ENCODE data around the gene MXD3. TPM values are rescaled to one million over a fixed set of nuclear protein-coding genes. Genes with fewer than 3 reads are reported as not detected.
"Not testable (repeated sequence)": the region's sequence is repeated elsewhere in the genome, so short reads cannot be mapped to it uniquely, and the experiment has no call there.

MXD3 gene
- total RNA-seq, 1 experiment from 2014 or later = 53.3 TPM

DNA sequence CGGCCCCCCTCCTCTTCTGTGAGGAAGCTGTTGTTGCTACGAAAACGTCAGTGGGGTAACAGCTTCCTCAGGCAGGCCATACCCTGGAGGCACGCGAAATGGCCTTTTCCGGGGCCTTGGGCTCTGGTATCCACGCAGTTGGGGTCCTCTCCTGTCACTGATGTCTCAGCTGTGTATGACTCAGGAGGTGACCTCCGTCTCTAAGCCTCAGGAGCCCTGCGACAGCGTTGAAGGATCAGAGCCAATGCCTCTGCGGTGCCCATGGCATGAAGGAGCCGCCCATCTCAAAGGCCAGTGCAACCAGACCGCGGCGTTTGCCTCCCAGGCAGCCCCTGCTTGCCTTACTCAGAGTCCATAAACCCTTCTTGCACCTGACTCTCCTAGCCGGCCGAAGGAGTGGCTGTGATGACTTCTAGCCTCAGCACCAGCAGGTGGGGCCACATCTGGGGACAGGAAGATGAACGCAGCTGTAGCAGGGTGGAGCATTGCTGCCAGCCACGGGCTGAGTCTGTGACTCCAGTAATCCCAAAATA lies 1.0 kb upstream of the MXD3 start:
- no peaks in the 10 kb centered on the region for H3K9me3 ChIP-seq
- H3K36me3 ChIP-seq = peaks cover 43% of the 10 kb centered on the region
- no peaks in the 10 kb centered on the region for H3K27me3 ChIP-seq
- DNase-seq = peak; percentile 61
- peak overlapping the region; percentile 76 for H3K4me3 ChIP-seq

DNA sequence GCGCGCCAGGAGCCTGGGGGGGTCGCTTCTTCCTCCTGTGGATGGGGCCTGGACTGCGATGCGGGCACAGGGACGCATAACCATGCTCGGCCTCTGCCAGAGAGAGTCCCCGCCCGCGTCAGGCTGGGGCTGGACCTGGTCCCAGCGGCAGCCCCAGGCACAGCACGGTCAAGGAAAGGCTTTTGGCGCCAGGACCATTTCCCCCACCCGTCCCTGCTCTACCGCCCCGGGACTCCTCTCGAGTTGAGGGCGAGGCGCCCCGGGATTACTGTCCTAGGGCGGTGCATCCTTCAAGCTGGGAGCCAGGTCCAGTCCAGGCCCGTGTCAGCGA lies 341 bp downstream of the MXD3 start:
- Histone ChIP-seq H3K4me3 (peak overlapping the region; percentile 76), H3K9me3 (no peaks in the 10 kb centered on the region)
- DNase-seq = peak; percentile 68

DNA sequence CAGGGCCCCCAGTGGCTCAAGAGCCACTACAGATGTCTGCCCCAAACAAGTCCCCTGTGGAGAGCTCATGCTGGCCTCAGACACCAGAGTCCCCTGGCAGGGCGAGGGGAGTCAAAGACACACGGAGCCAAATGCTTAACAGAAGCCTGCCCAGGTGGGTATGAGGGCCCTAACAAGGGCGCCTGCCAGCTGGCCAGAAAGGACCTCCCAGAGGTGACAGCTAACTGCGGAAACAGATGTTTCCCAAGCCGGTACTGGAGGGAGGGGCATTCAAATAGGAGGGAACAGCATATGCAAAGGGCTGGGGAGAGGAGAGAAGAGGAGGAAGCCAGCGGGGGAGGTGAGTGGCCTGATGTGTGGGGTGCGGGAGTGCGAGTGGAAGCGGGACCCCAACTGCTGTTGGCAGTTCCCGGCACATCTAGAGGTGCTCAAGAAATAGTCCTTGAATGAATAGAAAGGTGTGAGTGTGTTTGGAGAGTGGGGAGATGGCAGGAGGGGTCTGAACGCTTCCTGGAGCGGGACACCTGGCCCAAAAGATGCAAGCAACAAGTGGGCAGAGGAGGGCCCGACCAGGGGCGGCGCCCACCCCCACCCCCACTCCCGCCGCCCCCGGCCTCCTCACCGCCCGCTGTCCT lies 824 bp downstream of the MXD3 start:
- H3K4me3 ChIP-seq = peak overlapping the region; percentile 76
- H3K27me3 ChIP-seq = no peaks in the 10 kb centered on the region
- H3K9me3 ChIP-seq = no peaks in the 10 kb centered on the region
- peaks cover 49% of the 10 kb centered on the region for H3K36me3 ChIP-seq
- no peak for DNase-seq

More for the DNA sequence above, 341 bp downstream of the MXD3 start:
- peaks cover 46% of the 10 kb centered on the region for H3K36me3 ChIP-seq
- no peaks in the 10 kb centered on the region for H3K27me3 ChIP-seq

- peaks cover 54% of the 10 kb centered on the region for H3K36me3 ChIP-seq
- H3K9me3 ChIP-seq = no peaks in the 10 kb centered on the region
- no peaks in the 10 kb centered on the region for H3K27me3 ChIP-seq
- no peak for DNase-seq
- peak overlapping the region; percentile 76 for H3K4me3 ChIP-seq
Observed at GRCh38 chr5:177310332-177310731, 1.4 kb downstream of the MXD3 start.

GRCh38 chr5:177309351-177310191 lies 2.1 kb downstream of the MXD3 start:
- DNase-seq = peak; percentile 76
- no peaks in the 10 kb centered on the region for H3K9me3 ChIP-seq
- H3K4me3 ChIP-seq = no peak overlapping the region; the same call in 1 of the 2 replicates
- H3K27me3 ChIP-seq = no peaks in the 10 kb centered on the region
- H3K36me3 ChIP-seq = peaks cover 62% of the 10 kb centered on the region

- H3K27me3 ChIP-seq = no peaks in the 10 kb centered on the region
- H3K9me3 ChIP-seq = no peaks in the 10 kb centered on the region
- no peak for DNase-seq
- no peak overlapping the region for H3K4me3 ChIP-seq
- peaks cover 70% of the 10 kb centered on the region for H3K36me3 ChIP-seq
Observed at GRCh38 chr5:177308740-177309139, 3.0 kb downstream of the MXD3 start.

- DNase-seq = no peak
- peaks cover 74% of the 10 kb centered on the region for H3K36me3 ChIP-seq
Observed at GRCh38 chr5:177307544-177308363, 3.9 kb downstream of the MXD3 start.

DNA sequence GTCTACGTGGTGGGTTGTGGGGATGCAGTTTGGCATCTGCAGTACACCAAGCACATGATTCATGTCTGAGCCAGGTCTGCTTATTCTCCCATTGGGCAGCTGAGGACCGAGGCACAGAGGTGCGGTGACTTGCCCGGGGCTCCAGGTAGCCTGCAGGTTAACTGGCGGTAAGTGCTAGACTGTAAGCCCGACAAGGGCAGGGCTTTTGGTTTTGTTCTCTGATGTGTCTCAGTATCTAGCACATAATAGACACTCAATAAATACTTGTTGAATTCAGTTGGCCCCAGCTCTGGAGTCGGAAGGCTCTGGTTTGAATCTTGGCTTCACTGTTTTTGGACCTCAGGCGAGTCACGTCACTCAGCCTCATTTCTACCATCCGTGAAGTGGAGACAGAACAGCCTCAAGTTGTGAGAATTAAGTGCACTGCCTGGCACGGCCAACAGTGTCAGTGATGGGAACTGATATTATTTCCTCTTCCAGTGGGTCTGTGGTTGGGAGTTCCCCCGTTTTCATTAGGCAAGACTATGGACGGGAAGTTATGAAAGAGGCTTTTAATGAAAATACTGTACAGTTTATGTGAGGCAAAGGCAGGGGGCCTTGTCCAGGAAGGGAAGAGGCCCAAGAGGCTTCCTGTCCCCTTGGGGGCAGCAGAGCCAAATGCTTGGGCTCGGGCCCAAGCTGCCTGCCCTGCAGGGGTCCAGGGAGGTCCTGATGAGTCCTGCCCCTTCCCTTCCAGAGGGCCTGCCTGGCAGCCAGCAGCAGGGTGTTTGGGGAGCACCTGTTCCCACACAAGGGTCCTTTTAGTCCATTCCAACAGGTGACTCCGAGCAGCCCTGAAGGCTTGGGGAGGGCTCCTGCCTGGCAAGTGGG lies 4.8 kb downstream of the MXD3 start:
- H3K36me3 ChIP-seq = peaks cover 79% of the 10 kb centered on the region
- H3K9me3 ChIP-seq = no peaks in the 10 kb centered on the region
- DNase-seq = no peak
- no peaks in the 10 kb centered on the region for H3K27me3 ChIP-seq
- H3K4me3 ChIP-seq = no peak overlapping the region

More at GRCh38 chr5:177307544-177308363, 3.9 kb downstream of the MXD3 start:
- Histone ChIP-seq H3K9me3 (no peaks in the 10 kb centered on the region), H3K4me3 (no peak overlapping the region), H3K27me3 (no peaks in the 10 kb centered on the region)

GRCh38 chr5:177306103-177306640 lies 5.5 kb downstream of the MXD3 start:
- not testable (repeated sequence) for H3K4me3 ChIP-seq, H3K27me3 ChIP-seq, DNase-seq, H3K9me3 ChIP-seq
- H3K36me3 ChIP-seq = peaks cover 84% of the 10 kb centered on the region

DNA sequence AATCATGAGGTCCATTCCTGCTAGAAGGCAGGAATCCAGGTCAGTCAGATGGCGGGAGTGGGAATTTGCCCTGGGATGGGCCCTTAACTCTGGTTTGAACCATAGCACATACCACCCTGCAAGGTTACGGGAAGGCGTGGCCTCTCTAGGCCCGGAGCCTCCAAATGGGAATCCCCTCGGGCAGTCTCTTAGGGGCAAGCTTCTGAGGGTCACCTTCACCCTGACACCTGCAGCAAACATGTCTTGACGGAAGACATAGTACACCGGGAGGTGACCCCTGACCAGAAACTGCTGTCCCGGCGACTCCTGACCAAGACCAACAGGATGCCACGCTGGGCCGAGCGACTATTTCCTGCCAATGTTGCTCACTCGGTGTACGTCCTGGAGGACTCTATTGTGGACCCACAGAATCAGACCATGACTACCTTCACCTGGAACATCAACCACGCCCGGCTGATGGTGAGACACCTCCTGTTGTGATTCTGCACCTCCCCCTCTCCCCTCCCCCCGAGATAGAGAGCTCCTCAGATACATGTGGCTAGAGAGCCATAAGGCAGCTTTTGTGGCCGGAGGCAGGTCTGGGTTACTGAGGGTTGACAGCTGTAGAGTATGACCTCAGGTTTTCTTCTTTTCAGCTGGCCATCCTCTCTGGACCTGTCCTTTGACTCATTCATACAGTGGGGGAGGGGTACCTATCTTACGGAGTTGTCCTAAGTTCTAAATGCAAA lies 7.1 kb downstream of the MXD3 start:
- peak; percentile 42 for DNase-seq
- H3K36me3 ChIP-seq = peaks cover 83% of the 10 kb centered on the region
- H3K27me3 ChIP-seq = no peaks in the 10 kb centered on the region
- peak overlapping the region; percentile 100 for H3K4me3 ChIP-seq
- H3K9me3 ChIP-seq = no peaks in the 10 kb centered on the region

DNA sequence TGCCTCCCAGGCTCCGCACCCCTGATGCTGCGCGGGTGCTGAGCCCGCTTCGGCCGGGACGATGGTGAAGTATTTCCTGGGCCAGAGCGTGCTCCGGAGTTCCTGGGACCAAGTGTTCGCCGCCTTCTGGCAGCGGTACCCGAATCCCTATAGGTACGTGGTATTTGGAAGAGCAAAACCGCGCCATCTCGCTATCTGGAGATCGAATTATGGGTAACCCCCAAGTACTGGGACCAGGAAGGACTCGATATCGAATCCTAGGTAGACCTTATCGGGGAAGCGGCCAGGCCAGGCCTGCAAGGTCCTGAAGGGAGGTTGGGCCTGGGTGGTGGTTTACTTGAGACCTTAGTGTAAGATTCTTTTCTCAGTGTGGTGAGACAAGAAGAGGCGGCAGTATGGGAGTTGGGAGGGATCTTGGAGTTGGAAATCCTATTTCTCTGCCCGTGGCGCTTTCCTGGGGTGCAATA lies 7.7 kb downstream of the MXD3 start:
- Histone ChIP-seq H3K4me3 (peak overlapping the region; percentile 100), H3K36me3 (peaks cover 83% of the 10 kb centered on the region), H3K27me3 (no peaks in the 10 kb centered on the region), H3K9me3 (no peaks in the 10 kb centered on the region)
- no peak for DNase-seq

DNA sequence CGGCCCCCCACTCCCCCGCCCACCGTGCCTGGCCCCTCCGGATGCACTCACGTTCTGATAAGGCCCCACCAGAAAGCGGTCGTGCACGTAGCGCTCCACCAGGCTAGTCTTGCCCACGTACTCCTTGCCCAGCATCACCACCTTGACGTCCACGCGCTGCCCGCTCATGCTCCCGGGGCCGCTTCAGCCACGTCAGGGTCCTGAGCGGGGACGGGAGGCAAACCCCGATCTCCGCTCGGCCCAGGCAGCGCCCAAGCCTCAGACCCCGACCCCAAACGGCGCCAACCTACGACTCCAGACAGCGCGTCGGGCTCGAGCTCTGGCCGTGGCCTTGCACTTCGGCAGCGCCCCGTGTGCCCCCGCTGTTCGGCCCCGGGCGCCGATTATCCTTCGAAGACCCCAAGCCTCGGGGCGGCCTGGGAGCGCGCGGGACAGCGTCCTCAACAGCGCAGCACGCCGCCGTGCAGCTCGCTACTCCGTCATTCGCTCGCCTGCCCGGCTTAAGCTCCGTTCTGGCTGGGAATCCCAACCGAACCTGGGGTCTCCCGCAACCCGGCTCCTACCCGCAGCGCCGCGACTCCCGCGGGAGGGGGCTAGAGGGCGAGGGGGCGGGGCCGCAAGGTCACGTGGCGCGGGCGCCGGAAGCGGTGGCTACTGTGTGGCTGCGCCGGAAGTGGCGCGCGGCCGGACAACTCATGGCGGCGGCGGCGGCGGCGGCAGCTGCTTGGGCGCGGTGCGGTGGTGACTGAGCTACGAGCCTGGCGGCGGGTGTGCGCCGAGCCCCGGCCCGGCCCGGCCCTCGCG lies 8.4 kb downstream of the MXD3 start, which contains the start of the genes PRELID1 and RAB24:
Gene PRELID1, plus strand, starts transcription at position 679 of the 804 bp plus-strand sequence. CDS start 187 bp downstream, outside the sequence.
Gene RAB24, minus strand, starts transcription at position 599 of the 804 bp plus-strand sequence. Its CDS starts 431 bp downstream, at position 168.
- Histone ChIP-seq H3K4me3 (peak within 1 kb of the TSS; percentile 100), H3K27me3 (no peaks in the 10 kb centered on the region), H3K36me3 (peaks cover 77% of the 10 kb centered on the region), H3K9me3 (no peaks in the 10 kb centered on the region)
- DNase-seq = peak; percentile 93

DNA sequence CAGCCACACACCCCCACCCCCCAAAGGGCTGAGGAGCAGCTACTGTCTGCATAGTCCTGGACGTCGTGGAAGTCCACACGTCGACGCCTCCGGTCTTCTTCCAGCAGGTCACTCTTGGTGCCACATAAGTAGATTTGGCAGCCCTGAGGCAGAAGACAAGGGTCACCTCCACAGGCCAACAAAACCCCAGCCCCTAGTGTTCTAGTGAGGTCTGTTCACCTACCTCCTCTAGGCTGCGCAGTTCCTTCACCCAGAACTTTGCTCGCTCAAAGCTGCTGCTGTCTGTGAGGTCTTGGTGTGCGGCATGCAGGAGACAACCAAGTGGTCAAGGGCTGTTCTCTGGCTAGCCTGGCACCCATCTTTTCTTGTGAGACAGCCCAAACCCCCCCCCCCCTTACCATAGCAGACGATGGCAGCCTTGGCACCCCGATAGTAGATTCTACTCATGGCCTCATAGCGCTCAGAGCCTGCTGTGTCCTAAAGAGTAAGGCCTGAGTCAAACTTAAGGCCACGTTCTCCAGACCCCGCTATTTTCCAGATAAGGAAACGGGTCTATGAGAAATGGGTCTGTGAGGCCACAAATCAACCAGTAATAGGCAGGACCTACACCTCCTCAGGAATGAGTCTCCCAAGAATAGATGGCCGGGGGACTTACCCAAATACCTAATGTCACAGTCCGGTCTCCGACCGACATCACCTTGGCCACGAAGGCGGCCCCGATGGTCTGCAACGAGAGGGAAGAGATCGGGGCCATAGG lies 9.2 kb downstream of the MXD3 start:
- peaks cover 75% of the 10 kb centered on the region for H3K36me3 ChIP-seq
- no peaks in the 10 kb centered on the region for H3K9me3 ChIP-seq
- H3K4me3 ChIP-seq = peak overlapping the region; percentile 100
- no peaks in the 10 kb centered on the region for H3K27me3 ChIP-seq
- no peak for DNase-seq
